GM18505 (cell line): Measurements from ENCODE around the gene CTAGE6.
"Not testable (repeated sequence)": the region's sequence is repeated elsewhere in the genome, so short reads cannot be mapped to it uniquely, and the experiment has no call there.

Experiments used
- ATAC-seq: cut with Tn5 transposase; IDR thresholded peaks from one replicate; pipeline ENCODE4 v1.9.1; 2021; ENCODE audit not compliant: unreplicated experiment
- POLR2A ChIP-seq: IDR thresholded peaks from 4 replicates; pipeline ENCODE4 v1.6.1; 2011; ENCODE audit warnings: borderline replicate concordance; ENCODE audit not compliant: insufficient read depth, insufficient read length; ENCODE audit errors: extremely low read depth

The CTAGE6 gene

GRCh38 chr7:143735962-143736361 is 21.5 kb downstream of the CTAGE6 start:
- no peak for TF ChIP-seq POLR2A
- no peak for ATAC-seq

GRCh38 chr7:143733876-143734275 is 23.6 kb downstream of the CTAGE6 start:
- no peak for ATAC-seq
- TF ChIP-seq POLR2A, result no peak

- no peak for ATAC-seq
- no peak for TF ChIP-seq POLR2A
Observed at GRCh38 chr7:143728333-143728862, 29.1 kb downstream of the CTAGE6 start.

DNA sequence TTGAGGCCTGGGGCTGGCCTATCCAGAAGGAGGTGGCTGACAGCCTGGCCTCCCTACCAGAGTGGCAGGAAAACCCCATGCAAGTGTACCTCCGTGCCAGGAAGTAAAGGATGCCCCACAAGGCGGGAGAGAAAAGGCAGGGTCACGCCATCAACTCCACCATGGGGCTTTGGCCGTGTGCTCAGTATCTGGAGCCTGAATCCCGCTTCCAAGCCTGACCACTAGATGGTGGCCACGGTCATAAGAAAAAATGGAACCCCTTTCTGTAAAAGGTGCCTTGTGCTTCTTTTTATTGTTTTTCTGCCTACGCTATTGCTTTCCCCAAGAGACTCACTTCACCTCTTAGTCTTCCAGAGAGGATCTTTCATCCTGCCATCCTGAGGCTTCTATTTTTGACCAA is 29.9 kb downstream of the CTAGE6 start:
- ATAC-seq, result not testable (repeated sequence)

GRCh38 chr7:143726143-143726542 is 31.4 kb downstream of the CTAGE6 start:
- ATAC-seq, result not testable (repeated sequence)

DNA sequence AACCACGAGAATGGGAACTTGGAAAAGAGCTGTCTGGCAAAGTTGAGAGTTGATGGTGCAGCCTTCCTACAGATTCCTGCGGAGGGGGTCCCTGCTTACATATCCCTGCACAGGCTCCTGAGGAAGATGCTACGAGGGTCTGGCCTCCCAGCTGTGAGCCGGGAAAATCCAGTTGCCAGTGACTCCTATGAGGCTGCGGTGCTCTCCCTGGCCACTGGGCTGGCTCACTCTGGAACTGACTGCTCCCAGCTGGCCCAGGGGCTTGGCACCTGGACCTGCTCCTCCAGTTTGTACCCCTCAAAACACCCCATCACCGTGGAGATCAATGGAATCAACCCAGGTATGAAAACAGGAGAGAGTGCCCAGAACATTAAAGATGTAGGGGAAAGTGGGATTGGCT is 37.2 kb downstream of the CTAGE6 start:
- not testable (repeated sequence) for ATAC-seq

- not testable (repeated sequence) for ATAC-seq
Observed at GRCh38 chr7:143715543-143716193, 41.8 kb downstream of the CTAGE6 start.

GRCh38 chr7:143714581-143715454 is 42.7 kb downstream of the CTAGE6 start:
- not testable (repeated sequence) for ATAC-seq

- not testable (repeated sequence) for ATAC-seq
Observed at GRCh38 chr7:143712381-143712780, 45.1 kb downstream of the CTAGE6 start.

DNA sequence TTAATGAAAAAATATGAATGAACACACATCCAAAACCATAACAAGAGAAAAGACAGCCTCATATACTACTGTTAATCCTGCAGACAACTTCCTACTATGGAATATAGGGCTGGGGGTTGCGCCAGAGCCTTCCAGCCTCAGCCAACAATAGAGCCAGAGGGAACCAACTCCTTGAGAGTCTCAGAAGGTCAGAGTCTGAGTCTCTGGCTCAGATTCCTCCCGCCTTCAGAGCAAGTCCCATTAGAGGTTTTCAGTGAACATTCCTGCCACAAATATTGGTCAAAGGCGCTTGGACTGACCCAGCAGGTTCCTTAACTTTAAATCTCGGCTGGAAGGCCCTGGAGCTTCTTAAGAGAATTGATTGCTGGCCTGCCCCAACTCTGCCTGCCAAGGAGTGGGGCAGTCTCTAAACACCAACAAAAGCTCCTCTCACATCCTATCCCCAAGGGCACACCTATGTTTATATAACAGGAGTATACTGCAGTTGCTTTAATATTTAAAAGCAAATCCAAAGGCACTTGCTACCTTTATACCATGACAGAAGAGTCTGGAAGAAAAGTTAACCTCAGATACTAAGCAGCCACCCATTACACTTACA is 45.7 kb downstream of the CTAGE6 start:
- ATAC-seq, result not testable (repeated sequence)

DNA sequence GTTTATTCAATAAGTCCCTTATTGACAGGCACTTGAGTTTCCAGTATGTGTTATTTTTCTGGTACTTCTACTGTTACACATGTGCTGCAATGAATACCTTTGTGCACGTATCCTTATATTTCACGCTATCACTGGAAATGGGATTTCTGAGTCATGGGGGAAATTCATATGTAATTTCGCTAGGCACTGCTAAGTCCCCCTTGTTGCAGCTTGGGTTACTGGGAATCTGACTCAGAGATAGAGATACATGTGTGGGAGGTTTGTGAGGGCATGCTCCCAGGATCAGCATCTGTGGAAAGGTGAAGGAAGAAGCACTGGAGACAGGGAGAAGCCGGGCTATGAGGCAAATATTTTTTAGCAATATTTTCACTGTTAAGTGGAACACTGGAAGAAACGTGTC is 47.6 kb downstream of the CTAGE6 start:
- ATAC-seq, result not testable (repeated sequence)
